NB4 (cell line): ENCODE results near the gene ZC3H8.
A peak's percentile ranks its signal among the peaks of the same experiment; 100 is the strongest.
"Not testable (repeated sequence)": the region's sequence is repeated elsewhere in the genome, so short reads cannot be mapped to it uniquely, and the experiment has no call there.

Source experiments
- DNase-seq: peaks from one replicate; pipeline ENCODE4 v3.0.0; 2010; ENCODE audit warnings: low read depth
- H3K4me3 ChIP-seq: one replicate; pipeline ENCODE4 v1.5.1; 2011; ENCODE audit warnings: mild to moderate bottlenecking, low read depth, low read length, moderate library complexity
- MYC ChIP-seq: IDR thresholded peaks from 2 replicates; pipeline ENCODE4 v1.6.1; 2011; ENCODE audit warnings: low read depth, low read length
- POLR2A ChIP-seq: IDR thresholded peaks from 2 replicates; pipeline ENCODE4 v1.6.1; 2011; ENCODE audit warnings: mild to moderate bottlenecking; ENCODE audit not compliant: insufficient read length; ENCODE audit errors: extremely low read depth
- TF ChIP-seq, protein P1 (sequence below): IDR thresholded peaks from 2 replicates; pipeline ENCODE4 v1.6.1; 2011; ENCODE audit warnings: low read depth, low read length
- TF ChIP-seq, protein P2 (sequence below): IDR thresholded peaks from one replicate; pipeline ENCODE4 v1.5.1; 2012; ENCODE audit warnings: low read depth, low read length

ZC3H8 gene

DNA sequence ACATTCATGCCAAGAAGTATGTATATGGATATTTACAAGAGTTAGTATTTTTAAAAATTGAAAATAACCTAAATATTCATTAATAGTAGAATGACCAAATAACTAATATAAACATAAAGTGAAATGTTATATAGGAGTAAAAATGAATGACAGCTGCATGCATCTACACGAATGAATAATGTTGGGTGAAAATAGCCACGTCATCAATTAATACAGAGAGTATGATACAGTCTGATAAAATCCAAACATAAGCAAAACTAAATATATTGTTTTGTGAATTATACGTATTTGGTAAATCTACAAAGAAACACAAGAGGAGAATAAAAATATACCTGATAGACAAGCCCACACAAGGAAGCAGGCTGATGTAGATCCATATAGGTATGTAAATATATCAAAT lies 24.5 kb downstream of the ZC3H8 start:
- H3K4me3 ChIP-seq = no peak overlapping the region
- no peak for DNase-seq
- TF ChIP-seq POLR2A (no peak), MYC (no peak)
- TF ChIP-seq, protein P1, sequence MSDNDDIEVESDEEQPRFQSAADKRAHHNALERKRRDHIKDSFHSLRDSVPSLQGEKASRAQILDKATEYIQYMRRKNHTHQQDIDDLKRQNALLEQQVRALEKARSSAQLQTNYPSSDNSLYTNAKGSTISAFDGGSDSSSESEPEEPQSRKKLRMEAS = no peak
- TF ChIP-seq, protein P2, sequence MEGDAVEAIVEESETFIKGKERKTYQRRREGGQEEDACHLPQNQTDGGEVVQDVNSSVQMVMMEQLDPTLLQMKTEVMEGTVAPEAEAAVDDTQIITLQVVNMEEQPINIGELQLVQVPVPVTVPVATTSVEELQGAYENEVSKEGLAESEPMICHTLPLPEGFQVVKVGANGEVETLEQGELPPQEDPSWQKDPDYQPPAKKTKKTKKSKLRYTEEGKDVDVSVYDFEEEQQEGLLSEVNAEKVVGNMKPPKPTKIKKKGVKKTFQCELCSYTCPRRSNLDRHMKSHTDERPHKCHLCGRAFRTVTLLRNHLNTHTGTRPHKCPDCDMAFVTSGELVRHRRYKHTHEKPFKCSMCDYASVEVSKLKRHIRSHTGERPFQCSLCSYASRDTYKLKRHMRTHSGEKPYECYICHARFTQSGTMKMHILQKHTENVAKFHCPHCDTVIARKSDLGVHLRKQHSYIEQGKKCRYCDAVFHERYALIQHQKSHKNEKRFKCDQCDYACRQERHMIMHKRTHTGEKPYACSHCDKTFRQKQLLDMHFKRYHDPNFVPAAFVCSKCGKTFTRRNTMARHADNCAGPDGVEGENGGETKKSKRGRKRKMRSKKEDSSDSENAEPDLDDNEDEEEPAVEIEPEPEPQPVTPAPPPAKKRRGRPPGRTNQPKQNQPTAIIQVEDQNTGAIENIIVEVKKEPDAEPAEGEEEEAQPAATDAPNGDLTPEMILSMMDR = no peak

DNA sequence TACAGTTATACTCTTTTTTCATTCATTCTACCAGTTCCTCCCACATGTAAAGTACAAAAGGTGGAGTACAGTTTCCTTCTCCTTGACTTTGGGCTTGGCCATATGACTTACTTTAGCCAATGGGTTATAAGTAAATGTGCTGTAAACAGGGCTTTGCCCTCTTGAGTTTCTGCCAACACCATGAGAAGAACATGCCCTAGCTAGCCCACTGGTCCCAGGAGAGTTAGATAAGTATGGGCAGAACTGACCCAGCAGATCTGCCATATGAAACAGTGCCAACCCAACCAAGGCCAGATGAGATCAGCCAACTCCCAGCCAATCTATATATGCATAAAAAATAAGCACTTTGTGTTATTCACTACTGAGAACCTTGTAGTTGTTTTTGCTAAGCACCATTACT lies 25.5 kb downstream of the ZC3H8 start:
- H3K4me3 ChIP-seq = no peak overlapping the region
- TF ChIP-seq, protein P1 = no peak
- no peak for TF ChIP-seq POLR2A
- TF ChIP-seq MYC = no peak
- TF ChIP-seq, protein P2 = no peak
- no peak for DNase-seq

DNA sequence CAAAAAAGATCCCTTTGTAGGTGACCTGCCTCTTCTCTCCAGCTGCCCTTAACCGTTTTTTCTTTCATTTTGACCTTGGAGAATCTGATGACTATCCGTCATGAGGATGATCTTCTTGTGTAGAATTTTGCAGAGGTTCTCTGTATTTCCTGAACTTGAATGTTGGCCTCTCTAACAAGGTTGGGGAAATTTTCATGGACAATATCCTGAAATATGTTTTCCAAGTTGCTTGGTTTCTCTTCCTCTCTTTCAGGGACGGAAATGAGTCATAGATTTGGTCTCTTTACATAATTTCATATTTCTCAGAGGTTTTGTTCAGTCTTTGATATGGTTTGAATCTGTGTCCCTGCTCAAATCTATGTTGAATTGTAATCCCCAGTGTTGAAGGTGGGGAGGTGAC lies 34.0 kb downstream of the ZC3H8 start:
- no peak for DNase-seq
- TF ChIP-seq POLR2A = no peak
- TF ChIP-seq, protein P1 = no peak
- TF ChIP-seq, protein P2 = no peak
- no peak for TF ChIP-seq MYC
- no peak overlapping the region for H3K4me3 ChIP-seq

DNA sequence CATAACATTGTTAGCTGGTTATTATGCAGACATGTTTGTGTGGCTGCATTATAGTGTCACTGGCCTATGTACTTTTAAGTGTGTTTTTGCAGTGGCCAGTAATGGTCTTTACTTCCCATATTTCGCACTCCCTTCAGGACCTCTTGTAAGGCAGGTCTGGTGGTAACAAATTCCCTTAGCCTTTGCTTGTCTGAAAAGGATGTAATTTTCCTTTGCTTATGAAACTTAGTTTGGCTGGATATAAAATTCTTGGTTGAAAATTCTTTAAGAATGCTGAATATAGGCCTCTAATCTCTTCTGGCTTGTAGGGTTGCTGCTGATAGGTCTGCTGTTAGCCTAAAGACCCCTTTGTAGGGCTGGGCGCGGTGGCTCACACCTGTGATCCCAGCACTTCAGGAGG lies 34.7 kb downstream of the ZC3H8 start:
- DNase-seq = no peak

DNA sequence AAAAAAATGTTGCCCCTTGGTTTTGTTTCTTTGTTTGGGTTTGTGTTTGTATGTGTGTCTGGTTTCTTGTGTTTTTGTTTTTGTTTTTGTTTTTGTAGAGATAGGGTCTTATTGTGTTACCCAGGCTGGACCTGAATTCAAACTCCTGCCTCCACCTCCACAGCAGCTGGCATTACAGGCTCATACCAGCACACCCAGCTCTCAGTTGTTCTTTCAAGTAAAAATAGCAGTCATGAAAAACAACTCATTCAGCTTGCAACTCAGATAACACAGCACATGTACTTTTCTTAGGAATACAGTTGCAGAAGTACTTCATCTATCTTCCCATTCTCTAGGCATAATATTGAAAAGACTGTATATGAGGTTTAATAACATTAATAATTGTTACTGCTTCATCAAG lies 37.0 kb downstream of the ZC3H8 start:
- no peak for DNase-seq
- TF ChIP-seq POLR2A = no peak
- no peak overlapping the region for H3K4me3 ChIP-seq

More for the DNA sequence above, 34.7 kb downstream of the ZC3H8 start:
- H3K4me3 ChIP-seq = no peak overlapping the region
- TF ChIP-seq, protein P2 = no peak
- no peak for TF ChIP-seq POLR2A
- no peak for TF ChIP-seq MYC
- TF ChIP-seq, protein P1 = no peak

DNA sequence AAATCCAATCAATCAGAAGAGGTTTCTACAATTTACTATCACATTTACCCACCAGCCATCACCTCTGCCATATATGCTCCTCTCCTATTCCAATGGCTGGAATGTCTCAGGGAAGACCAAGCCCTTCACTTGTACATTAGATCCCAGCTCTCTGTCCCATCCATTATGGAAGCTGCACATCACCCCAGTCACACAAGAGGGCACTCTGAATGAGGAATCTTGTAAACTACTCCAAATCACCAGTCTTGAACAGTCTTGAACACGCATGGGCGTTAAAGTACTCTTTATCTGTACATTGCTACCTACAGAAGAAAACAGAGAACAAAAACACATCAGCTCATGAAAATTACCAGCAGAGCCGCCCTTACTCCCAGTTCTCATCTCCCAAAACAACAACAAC lies 38.7 kb downstream of the ZC3H8 start:
- H3K4me3 ChIP-seq = no peak overlapping the region
- TF ChIP-seq POLR2A (no peak), MYC (no peak)
- TF ChIP-seq, protein P2 = no peak
- TF ChIP-seq, protein P1 = no peak
- DNase-seq = peak; percentile 16

DNA sequence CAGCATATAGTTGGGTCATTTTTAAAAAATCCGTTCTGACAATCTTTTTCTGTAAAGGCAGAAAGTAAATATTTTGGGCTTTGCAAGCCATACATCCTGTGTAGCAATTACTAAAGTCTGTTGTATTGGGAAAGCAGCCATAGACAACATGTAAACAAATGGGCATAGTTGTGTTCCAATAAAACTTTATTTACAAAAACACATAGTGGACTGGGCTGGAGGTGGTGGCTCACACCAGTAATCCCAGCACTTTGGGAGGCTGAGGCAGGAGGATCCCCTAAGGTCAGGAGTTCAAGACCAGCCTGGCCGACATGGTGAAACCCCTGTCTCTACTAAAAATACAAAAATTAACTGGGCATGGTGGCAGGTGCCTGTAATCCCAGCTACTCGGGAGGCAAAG lies 46.9 kb downstream of the ZC3H8 start:
- not testable (repeated sequence) for H3K4me3 ChIP-seq, DNase-seq
